Right renal cortex interstitium (tissue), 3 donors: ENCODE measurements around the gene PSPH. TPM values are rescaled to one million over a fixed set of nuclear protein-coding genes. Genes with fewer than 3 reads are reported as not detected.
"Not testable (repeated sequence)": the region's sequence is repeated elsewhere in the genome, so short reads cannot be mapped to it uniquely, and the experiment has no call there.

Experiments
- DNase-seq, 3 donors: peaks; one replicate each; pipeline ENCODE4 v3.0.0-alpha.2; 2013; ENCODE audit warnings: low read depth in 3 of 3, low spot score in 2 of 3
- polyA plus RNA-seq, 3 donors: library from polyadenylated mRNA; unstranded; fragments of 120-200 nt; gene quantifications; one replicate each; pipeline ENCODE4 v1.2.1, GENCODE V29; 2013; ENCODE audit not compliant: insufficient read length in 3 of 3

Gene PSPH
- 10 to 100 TPM; 30.6 to 36.6 (median 34.5) TPM for polyA plus RNA-seq

DNA sequence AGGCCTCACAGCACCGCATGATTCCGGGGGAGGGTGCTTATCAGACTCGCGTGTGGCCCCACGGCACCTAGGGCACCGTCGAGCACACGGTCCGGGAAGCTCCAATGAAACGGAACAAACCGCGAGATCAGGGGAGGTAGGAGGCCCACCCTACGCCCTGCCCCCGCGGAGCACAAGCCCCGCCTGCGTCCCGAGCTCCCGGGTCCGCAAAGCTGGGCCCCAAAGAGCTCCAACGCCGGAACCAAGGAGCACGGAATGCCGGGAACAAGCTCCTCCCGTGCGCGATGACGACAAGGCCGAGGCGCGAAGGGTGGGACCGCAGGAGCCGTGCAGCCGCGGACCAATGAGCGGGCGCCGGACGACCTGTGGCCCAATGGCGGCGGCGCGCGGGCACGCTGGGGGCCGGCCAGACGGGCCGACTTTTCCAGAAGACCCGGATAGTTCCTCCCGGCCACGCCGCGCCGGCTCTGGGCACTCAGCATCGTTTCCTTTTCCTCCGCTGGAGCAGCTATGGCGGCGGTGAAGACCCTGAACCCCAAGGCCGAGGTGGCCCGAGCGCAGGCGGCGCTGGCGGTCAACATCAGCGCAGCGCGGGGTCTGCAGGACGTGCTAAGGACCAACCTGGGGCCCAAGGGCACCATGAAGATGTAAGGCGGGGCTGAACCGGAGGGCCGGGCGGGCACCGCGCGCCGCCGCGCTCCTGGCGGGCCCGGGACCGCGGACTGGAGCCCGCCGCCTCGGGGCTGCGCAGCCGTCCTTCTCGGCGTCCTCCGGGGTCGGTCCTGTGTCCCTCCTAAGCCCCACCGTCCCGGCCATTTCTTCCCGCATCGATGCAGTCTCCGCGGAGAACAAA, at the start of gene PSPH, which contains the start of gene CCT6A:
PSPH (minus strand) TSS at position 106 of the 853 bp plus-strand sequence. CDS start 30,232 bp downstream, outside the sequence.
CCT6A (plus strand) TSS at position 427 of the 853 bp plus-strand sequence; CDS start at position 511, 84 bp downstream.
- peak; percentile 90 to 97 (median 96) for DNase-seq

DNA sequence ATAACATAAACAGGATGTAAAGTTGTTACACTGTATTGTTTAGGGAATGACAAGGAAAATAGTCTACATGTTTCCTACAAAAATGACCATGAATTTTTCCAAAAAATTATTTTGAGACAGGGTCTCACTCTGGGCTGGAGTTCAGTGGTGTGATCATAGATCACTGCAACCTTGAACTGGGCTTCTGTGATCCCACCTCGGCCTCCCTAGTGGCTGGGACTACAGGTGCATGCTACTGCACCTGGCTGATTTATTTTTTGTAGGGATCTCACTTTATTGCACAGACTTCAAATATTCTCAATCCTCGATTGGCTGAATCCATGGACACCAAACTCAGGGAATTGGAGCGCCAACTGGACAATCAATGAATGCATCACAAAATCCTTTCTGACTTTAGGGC, 48.4 kb upstream of the PSPH start:
- no peak for DNase-seq

DNA sequence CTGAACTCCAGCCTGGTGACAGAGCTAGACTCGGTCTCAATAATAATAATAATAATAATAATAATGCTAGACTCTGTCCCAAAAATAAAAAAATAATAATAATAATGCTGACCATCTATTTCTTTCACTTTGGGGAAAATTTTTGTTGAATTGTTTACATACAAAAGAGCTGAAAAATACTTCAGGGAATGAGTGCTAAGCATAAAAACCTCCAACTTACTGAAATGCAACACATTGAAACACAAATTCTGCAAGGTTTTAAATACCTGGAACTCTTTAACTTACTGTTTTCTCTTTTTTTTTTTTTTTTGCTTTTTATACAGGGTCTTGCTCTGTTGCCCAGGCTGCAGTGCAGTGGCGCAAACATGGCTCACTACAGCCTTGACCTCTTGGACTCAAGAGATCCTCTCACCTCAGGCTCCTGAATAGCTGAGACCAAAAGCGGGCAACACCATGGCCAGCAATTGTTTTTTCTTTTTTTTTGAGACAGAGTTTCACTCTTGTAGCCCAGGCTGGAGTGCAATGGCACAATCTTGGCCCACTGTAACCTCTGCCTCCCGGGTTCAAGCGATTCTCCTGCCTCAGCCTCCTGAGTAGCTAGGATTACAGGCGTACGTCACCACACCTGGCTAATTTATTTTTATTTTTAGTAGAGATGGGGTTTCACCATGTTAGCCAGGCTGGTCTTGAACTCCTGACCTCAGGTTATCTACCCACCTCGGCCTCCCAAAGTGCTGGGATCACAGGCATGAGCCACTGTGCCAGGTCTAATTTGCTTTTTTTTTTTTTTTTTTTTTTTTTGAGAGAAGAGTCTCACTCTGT, 47.2 kb upstream of the PSPH start:
- not testable (repeated sequence) for DNase-seq

GRCh38 chr7:56097700-56098099, 46.5 kb upstream of the PSPH start:
- no peak for DNase-seq

GRCh38 chr7:56092789-56093531, 41.7 kb upstream of the PSPH start, which contains the start of gene PHKG1:
TSS of gene PHKG1 (minus strand) at chr7:56092952. CDS start at chr7:56088941, 4,011 bp downstream.
- no peak for DNase-seq

- not testable (repeated sequence) for DNase-seq
Observed at GRCh38 chr7:56092388-56092787, 41.1 kb upstream of the PSPH start.

- DNase-seq, result no peak
Observed at GRCh38 chr7:56091591-56091990, 40.3 kb upstream of the PSPH start.

DNA sequence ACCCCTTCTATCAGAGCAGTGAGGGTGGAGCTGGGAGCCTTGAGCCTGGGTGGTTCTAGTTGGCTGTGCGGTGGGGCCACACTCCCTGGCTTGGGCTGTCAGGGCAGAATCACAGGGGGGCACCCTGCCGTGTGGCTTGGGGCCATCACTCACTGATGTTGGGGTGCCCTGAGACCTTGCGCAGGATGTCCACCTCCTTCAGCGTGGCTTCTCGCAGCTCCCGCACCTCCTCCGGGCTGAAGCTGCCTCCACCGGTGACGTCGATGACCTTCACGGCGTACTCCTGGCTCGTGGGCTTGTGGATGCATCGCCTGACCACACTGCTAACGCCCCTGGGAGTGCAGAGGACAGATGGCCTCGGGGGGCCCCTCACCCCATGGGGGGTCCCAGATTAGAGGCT, 36.2 kb upstream of the PSPH start:
- no peak for DNase-seq

DNA sequence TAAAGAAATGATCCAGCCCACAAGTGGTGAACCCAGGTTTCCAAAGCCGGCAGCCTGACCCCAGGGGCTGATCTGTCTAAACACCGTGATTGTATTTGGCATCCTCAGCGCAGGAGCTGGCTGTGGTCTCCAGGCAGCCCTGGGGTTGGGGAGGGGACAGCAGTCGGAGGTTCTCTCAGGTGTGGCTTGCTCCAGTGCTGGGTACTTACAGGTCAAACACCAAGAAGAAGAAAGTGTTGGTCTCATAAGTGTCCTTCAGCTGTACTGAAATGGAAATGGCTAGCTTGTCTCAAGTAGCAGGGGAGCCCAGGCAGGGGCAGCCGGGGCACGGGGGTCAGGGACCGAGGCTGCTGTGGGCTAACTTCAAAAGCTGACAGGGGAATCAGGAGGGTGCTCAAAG, 35.5 kb upstream of the PSPH start:
- DNase-seq, result no peak

DNA sequence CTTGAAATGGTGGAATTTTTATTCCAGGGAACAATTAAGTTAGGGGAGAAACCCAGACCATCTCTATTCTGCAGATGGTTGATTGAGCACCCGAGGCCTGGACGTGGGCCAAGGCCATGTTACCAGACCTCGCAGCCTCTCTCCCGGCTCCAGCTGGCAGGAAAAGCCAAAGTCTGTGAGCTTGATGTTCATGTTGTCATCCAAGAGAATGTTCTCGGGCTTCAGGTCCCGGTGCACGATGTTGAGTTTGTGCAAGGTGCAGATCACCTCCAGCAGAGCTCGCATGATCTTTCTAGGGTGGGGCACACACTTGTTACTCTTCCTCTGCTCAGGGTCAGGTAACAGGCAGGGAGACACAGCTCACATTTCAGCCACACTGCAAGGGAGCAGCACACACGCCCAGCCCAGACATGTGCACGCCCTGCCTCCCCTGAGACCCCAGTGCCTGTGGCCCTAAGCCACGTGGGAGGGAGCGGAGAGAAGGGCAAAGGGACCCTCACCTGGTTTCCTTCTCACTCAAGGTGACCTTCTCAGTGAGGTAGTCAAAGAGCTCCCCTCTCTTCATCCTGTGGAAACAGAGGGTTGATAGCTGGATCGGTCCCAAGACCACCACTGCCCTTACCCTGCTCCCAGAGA, 32.0 kb upstream of the PSPH start:
- no peak for DNase-seq

DNA sequence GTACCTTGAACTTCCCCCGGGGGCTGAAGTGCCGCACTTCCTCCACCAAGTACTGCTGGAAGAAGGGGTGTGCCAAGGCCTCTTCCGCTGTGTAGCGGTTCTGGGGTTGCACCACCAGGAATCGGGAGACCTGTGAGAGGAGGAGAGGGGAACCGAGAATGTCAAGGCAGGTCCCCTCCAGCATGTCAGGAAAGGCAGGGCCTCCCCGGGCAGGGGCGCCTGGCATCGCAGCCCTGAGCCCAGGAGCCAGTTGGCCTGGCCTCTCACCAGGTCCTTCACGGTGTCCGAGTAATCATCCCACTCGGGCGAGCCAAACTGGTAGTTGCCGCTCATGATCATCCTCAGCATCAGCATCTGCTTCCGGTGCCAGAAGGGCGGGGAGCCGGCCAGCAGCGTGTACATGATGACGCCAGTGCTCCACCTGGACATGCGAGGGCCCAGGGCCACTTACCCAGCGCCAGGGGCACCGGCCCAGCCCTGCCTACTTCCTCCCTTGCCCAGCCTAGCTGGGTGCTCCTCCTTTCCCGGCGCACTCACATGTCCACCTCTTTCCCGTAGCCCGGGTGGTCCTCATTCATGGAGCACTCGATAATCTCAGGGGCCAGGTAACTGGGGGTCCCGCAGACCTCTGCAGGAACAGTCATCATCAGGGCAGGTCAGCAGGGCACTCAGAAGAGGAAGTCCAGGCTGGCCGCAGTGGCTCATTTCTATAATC, 30.5 kb upstream of the PSPH start:
- DNase-seq, result no peak

DNA sequence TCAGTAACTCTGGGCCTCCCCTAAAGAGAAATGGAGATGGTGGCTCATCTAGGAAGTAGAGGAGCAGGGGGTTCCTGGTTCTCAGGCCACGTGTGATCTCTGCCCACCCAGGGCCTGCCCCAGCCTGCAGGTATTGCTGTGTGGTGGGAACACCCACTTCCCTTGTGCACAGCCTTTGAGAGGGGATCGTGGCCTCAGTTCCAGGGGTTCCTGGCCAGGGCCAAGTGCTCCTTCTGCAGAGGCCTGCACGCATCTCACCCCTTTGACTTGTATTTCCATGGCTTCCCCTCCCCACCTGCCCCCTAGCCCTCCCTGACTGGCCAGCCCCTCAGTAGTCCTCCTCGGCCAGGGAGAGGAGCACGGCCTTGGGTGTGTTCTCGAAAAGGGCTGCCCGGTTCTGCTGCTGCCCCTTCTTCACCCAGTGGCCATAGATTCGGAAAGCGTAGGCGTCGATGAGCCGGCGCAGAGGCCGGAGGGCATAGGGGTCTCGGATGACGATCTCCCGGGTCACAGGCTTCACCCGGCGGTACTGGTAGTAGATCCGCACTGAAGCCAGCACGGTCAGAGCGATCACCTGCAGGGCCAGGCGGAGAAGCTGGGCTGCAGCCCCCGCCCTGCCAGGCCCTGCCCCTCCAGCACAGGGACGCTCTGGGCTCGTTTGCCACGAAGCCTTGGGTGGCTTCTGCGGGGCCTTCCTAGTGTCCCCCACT, 29.6 kb upstream of the PSPH start:
- DNase-seq, result not testable (repeated sequence)

- no peak for DNase-seq
Observed at GRCh38 chr7:56079450-56080185, 28.4 kb upstream of the PSPH start.

DNA sequence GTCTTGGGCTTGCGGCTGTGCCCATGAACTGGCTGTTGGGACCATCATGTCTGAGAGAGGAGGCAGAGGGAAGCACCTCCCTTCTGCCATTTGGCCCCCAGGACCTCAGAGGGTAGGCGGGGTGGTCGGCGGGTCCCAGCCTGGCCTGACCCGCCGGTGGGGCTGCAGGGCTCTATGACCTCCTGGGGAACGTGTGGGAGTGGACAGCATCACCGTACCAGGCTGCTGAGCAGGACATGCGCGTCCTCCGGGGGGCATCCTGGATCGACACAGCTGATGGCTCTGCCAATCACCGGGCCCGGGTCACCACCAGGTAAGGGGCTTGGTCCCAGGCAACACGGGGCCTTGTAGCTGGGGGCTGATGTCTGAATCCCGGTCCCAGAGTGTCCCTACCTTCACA, 27.0 kb upstream of the PSPH start:
- no peak for DNase-seq

DNA sequence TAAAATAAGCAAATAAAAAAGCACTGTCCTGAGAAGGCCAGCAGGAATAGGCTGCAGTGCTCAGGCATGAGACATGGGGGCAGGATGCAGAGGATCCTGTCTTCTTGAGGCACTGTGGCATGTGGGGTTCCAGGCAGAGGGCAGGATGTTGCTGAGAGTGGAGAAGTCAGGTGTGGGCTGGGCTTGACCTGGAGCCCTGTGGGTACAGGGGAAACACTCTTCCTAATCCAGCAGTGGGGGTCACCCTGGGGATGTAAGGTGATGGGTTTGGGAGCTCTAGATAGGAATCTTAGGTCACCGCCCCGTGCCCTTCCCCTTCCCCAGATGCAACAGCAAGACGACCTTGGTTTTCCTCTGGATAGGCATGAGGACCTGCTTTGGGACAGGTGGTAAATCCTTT, 26.4 kb upstream of the PSPH start:
- no peak for DNase-seq

DNA sequence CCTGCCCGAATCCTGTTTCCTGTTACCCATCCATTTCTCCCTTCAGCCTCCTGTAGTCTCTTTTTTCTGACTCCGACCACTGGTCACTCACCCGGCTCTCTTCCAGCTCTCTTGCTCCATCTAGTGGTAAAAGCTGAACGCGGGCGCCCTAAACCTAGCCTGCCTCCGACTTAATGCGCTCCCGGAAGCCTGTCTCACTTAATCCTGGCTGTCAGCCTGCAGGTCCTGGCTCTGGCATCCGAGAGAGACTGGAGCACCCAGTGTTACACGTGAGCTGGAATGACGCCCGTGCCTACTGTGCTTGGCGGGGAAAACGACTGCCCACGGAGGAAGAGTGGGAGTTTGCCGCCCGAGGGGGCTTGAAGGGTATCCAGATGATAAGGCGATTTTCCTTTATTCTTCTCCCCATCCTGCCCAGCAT, 23.1 kb upstream of the PSPH start:
- DNase-seq, result peak; percentile 65 to 77 (median 70)

GRCh38 chr7:56066376-56066775, 15.1 kb upstream of the PSPH start:
- not testable (repeated sequence) for DNase-seq
